A549 (cell line): ENCODE results near the gene LRRIQ4.

ENCODE experiments used
- CTCF ChIP-seq: fragments of >200 bp; sonication (Bioruptor Twin); formaldehyde crosslinking; IDR thresholded peaks from 3 replicates; pipeline ENCODE4 v1.5.1; 2016
- EP300 ChIP-seq, 2 experiments: fragments of >200 bp; sonication (Bioruptor Twin); formaldehyde crosslinking; IDR thresholded peaks; 2 replicates in 1 of 2; 3 replicates in 1 of 2; pipeline ENCODE4 v1.6.1; 2016 to 2017
- ESRRA ChIP-seq: fragments of 150-350 bp; IDR thresholded peaks from 2 replicates; pipeline ENCODE4 v1.6.1; 2014; ENCODE audit warnings: mild to moderate bottlenecking, low read length, borderline replicate concordance
- HOXB5 ChIP-seq: fragments of 250-450 bp; sonication (Bioruptor Pico); IDR thresholded peaks from 2 replicates; pipeline ENCODE4 v1.5.0; 2020; ENCODE audit warnings: mild to moderate bottlenecking, moderate library complexity
- KDM1A ChIP-seq: fragments of 200-600 bp; sonication (generic); IDR thresholded peaks from 2 replicates; pipeline ENCODE4 v1.6.1; 2016; ENCODE audit warnings: low read depth, mild to moderate bottlenecking
- MAX ChIP-seq: IDR thresholded peaks from 2 replicates; pipeline ENCODE4 v1.6.1; 2012
- RAD21 ChIP-seq, 2 experiments: fragments of >200 bp in 1 of 2; sonication (Bioruptor Twin) in 1 of 2; formaldehyde crosslinking in 1 of 2; IDR thresholded peaks in 1 of 2; conservative IDR thresholded peaks in 1 of 2; 2 replicates in 1 of 2; 3 replicates in 1 of 2; pipeline ENCODE4 v1.6.1; 2012 to 2018; ENCODE audit warnings: inconsistent platforms in 1 of 2
- RFX5 ChIP-seq: fragments of 450-650 bp; IDR thresholded peaks from 2 replicates; pipeline ENCODE4 v1.7.1; 2014; ENCODE audit warnings: antibody characterized with exemption, mild to moderate bottlenecking, moderate library complexity
- TP53 ChIP-seq: fragments of 250-450 bp; sonication (Bioruptor Pico); IDR thresholded peaks from 2 replicates; pipeline ENCODE4 v1.5.0; 2021; ENCODE audit warnings: mild to moderate bottlenecking, moderate library complexity
- USF2 ChIP-seq: fragments of 450-650 bp; IDR thresholded peaks from 2 replicates; pipeline ENCODE4 v1.6.1; 2014; ENCODE audit warnings: antibody characterized with exemption
- ZC3H11A ChIP-seq: fragments of 450-650 bp; IDR thresholded peaks from 2 replicates; pipeline ENCODE4 v1.6.1; 2014; ENCODE audit warnings: antibody characterized with exemption, mild to moderate bottlenecking
- ZFP36 ChIP-seq: fragments of 450-650 bp; IDR thresholded peaks from 2 replicates; pipeline ENCODE4 v1.6.1; 2014; ENCODE audit warnings: borderline replicate concordance; ENCODE audit not compliant: partially characterized antibody

- no peak for TF ChIP-seq CTCF
- no peak for TF ChIP-seq ZC3H11A
- no peak for TF ChIP-seq USF2
- no peak for TF ChIP-seq KDM1A
- TF ChIP-seq ESRRA = no peak
- TF ChIP-seq RFX5 = no peak
- TF ChIP-seq TP53 (CRISPR knock-in tag) = no peak
- no peak for TF ChIP-seq EP300 (IDR thresholded peaks at IDR 0.05)
- TF ChIP-seq ZFP36 = no peak
- TF ChIP-seq MAX = no peak
- TF ChIP-seq HOXB5 (CRISPR knock-in tag) = no peak
- no peak for TF ChIP-seq RAD21 (conservative IDR thresholded peaks at IDR 0.05 in 1 of 2, IDR thresholded peaks at IDR 0.05 in 1 of 2)
These were observed 22.5 kb upstream of the LRRIQ4 start for GRCh38 chr3:169790219-169790618.
